NCI-H446 treated with DMSO at 0.1 percent for 48 hours (cell line): ENCODE measurements around the gene MTX1.
"Not testable (repeated sequence)": the region's sequence is repeated elsewhere in the genome, so short reads cannot be mapped to it uniquely, and the experiment has no call there.

ENCODE experiments used
- DNase-seq: peaks from one replicate; lab custom pipeline; 2025; lab: John Stamatoyannopoulos, UW

MTX1 gene, protein sequence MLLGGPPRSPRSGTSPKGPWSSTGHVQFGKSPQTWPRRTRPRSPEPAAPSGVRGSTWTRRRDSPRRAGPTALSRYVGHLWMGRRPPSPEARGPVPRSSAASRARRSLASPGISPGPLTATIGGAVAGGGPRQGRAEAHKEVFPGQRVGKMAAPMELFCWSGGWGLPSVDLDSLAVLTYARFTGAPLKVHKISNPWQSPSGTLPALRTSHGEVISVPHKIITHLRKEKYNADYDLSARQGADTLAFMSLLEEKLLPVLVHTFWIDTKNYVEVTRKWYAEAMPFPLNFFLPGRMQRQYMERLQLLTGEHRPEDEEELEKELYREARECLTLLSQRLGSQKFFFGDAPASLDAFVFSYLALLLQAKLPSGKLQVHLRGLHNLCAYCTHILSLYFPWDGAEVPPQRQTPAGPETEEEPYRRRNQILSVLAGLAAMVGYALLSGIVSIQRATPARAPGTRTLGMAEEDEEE

GRCh38 chr1:155208541-155209311, at the start of gene MTX1:
TSS of gene MTX1 (plus strand) at chr1:155208695. CDS start at chr1:155208805, 110 bp downstream.
- DNase-seq, result peak; percentile 65

- no peak for DNase-seq
Observed at GRCh38 chr1:155158991-155159390, 49.5 kb upstream of the MTX1 start.

- no peak for DNase-seq
Observed at GRCh38 chr1:155160128-155160527, 48.4 kb upstream of the MTX1 start.

GRCh38 chr1:155162631-155163030, 45.9 kb upstream of the MTX1 start:
- DNase-seq, result not testable (repeated sequence)

- DNase-seq, result not testable (repeated sequence)
Observed at GRCh38 chr1:155163785-155164184, 44.7 kb upstream of the MTX1 start.

DNA sequence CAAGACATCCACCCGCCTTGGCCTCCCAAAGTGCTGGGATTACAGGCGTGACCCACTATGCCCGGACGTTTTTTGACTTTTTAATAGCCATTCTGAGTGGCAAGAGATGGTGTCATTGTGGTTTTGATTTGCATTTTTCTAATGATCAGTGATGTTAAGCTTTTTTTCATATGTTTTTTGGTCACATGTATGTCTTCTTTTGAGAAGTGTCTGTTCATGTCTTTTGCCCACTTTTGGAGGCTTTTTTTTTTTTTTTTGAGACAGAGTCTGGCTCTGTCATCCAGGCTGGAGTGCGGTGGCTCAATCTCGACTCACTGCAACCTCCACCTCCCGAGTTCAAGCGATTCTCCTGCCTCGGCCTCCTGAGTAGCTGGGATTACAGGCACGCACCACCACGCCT, 43.9 kb upstream of the MTX1 start:
- not testable (repeated sequence) for DNase-seq

DNA sequence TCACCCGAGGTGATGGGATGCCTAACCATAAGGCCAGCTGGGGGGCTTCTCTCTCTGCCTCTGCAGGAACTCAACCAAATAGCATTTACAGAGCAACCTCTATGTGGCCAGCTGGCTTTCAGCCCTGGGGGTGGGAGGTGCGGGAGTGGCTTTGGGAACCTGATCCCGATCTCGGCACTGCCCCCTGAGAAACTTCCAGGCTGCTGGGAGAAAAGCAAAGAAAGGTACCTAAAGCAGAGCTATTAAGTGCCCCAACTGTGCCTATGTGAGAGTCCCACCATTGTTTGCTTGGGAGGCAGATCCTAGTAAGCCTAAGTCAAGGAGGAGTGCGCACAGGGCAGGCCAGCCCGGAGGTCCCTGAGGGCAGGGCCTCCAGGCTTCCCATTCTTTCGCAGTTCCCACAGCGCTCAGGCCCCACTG, 42.4 kb upstream of the MTX1 start:
- DNase-seq, result no peak

GRCh38 chr1:155166471-155167165, 41.9 kb upstream of the MTX1 start:
- DNase-seq, result no peak

GRCh38 chr1:155167166-155168104, 41.1 kb upstream of the MTX1 start:
- peak; percentile 54 for DNase-seq

GRCh38 chr1:155168105-155168445, 40.4 kb upstream of the MTX1 start:
- not testable (repeated sequence) for DNase-seq

DNA sequence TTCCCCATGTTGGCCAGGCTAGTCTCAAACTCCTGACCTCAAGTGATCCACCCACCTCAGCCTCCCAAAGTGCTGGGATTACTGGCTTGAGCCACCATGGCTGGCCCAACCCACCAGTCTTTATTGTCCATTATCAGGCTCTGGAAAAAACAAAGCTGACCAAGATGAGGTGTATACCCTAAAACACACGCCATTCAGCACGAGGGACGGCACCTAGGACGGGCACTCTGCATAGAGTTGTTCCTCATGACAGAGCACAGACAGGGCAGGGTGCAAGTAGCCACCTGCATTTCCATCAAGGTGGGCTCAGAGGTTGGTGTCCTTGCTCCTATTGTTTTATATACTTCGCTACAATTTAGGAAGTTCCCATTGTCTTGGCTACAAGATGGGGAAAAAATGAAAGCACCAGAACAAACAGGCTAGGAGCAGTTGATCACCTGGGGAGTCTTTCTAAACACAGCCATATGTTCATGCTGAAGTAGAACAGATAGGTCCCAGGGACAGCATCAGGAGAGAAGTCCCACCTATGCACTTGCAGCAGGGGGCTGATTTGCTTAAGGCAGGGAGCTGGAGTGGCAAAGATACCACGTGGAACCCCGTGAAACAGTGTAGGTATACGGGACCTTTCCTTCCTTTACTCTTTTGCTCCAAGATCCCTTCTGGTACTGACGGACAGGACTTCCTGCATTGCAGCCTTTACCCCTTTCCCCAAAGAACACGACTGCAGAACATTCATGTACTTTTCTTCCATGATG, 39.9 kb upstream of the MTX1 start:
- DNase-seq, result no peak

- DNase-seq, result no peak
Observed at GRCh38 chr1:155169541-155169940, 39.0 kb upstream of the MTX1 start.

- no peak for DNase-seq
Observed at GRCh38 chr1:155170101-155170785, 38.3 kb upstream of the MTX1 start.

- no peak for DNase-seq
Observed at GRCh38 chr1:155170806-155171205, 37.7 kb upstream of the MTX1 start.

DNA sequence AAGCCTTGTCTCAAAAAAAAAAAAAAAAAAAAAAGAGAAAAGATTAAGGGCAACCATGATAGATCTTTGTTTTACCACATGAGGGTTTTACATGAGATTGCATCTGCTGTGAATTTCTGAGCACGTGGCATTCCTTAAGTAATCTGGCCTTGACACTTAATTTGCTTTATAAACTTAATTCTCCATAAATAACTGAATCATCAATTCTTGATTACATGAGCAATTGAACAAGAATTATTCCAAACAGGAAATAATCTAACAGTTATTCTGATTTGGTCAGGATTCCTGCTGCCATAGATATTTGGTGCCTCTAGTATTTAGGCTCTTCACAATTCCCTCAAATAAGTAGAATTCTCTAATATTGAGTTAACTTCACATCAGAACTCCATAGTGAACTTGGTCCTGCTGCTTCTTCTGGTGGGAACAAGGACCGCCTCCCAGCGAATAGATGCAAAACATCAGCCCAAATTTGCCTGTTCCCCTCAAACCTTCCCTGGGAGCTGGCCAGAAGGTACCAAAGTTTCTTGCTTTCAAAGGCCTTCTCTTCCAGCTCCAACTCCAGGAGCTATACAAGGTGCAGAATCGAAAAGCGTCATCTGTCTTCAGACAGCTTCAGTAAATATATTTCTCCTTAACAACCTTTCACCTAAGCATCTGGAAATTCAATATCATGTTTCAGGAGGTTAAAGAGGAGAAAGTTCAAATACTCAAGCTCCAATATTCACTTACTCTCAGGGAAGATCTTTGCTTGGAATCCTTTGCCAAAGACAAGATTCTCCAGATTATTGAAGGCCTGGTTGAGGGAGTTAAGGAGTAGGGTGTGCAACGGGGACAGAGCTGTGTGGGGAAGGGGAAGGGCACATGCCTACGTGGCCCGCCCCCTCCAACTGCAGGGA, 36.4 kb upstream of the MTX1 start:
- no peak for DNase-seq

DNA sequence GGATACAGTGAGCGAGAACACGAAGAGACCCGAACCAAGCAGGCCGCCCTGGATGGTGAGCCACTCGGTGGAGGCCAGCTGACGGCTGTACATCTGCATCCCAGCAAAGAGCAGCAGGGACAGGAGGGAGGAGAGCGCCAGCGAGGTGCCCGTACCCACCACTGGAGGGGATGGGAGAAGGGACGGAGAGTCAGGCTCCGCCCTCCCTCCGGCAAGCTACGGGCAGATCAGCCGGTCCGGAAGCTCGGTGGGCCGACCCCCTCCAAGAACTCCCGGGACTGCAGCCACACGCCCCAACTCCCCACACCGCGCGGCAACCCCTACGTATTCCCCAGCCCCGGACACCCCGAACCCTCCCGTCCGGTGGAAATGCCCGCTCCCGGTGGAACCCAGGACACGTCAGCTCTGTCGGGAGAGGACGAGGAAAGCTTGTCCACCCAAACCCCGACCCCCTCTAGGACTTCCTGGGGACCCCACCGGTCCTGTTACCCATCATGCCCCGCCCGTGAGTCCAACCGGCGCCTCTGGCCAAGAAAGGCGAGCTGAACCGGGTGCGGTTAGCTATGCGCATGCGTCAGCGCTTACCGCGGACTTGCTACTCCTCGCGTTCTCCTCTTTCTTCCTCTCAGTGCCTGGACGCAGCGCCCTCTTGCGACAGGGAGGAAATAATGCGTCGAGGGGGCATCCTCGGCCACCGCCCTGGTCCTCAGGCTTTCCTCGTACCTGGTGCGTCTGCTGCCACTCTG, 35.6 kb upstream of the MTX1 start, which contains the start of gene KRTCAP2:
TSS of gene KRTCAP2 (minus strand) at position 573 of the 746 bp plus-strand sequence. CDS start at position 493, 80 bp downstream.
- DNase-seq, result peak; percentile 93

GRCh38 chr1:155173478-155174323, 34.8 kb upstream of the MTX1 start, which contains the start of gene TRIM46:
TSS of gene TRIM46 (plus strand) at chr1:155173849. CDS start at chr1:155173967, 118 bp downstream.
- peak; percentile 59 for DNase-seq
